Measurements from ENCODE around the gene SNRPA.

DNA sequence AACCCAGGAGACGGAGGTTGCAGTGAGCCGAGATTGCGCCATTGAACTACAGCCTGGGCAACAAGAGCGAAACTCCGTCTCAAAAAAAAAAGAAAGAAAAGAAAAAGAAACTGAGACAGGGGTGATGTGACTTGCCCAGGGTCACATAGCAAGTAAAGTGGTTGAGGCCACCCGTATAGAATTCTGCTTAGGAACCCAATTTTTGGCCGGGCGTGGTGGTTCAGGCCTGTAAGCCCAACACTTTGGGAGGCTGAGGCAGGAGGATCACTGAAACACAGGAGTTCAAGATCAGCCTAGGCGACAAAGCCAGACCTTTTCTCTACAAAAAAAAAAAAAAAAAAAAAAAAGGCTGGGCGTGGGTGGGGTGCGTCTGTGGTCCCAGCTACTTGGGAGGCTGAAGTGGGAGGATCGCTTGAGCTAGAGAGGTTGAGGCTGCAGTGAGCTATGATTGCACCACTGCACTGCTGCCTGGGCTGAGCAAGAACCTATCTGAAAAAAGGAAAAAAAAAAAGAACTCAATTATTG is 1.3 kb downstream of the SNRPA start:
- TF ChIP-seq, protein P1, sequence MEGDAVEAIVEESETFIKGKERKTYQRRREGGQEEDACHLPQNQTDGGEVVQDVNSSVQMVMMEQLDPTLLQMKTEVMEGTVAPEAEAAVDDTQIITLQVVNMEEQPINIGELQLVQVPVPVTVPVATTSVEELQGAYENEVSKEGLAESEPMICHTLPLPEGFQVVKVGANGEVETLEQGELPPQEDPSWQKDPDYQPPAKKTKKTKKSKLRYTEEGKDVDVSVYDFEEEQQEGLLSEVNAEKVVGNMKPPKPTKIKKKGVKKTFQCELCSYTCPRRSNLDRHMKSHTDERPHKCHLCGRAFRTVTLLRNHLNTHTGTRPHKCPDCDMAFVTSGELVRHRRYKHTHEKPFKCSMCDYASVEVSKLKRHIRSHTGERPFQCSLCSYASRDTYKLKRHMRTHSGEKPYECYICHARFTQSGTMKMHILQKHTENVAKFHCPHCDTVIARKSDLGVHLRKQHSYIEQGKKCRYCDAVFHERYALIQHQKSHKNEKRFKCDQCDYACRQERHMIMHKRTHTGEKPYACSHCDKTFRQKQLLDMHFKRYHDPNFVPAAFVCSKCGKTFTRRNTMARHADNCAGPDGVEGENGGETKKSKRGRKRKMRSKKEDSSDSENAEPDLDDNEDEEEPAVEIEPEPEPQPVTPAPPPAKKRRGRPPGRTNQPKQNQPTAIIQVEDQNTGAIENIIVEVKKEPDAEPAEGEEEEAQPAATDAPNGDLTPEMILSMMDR (IDR thresholded peaks at IDR 0.05), result no peak
- TF ChIP-seq POLR2A (IDR thresholded peaks at IDR 0.05), result no peak
